Karpas-422 (cell line): ENCODE data around the gene CCDC66. TPM values are rescaled to one million over a fixed set of nuclear protein-coding genes. Genes with fewer than 3 reads are reported as not detected.
"Not testable (repeated sequence)": the region's sequence is repeated elsewhere in the genome, so short reads cannot be mapped to it uniquely, and the experiment has no call there.

Source experiments
- DNase-seq: peaks from one replicate; pipeline ENCODE4 v3.0.0-alpha.2; 2015
- H2AFZ ChIP-seq: fragments of 200-600 bp; sonication (generic); 2 replicates; pipeline ENCODE4 v1.6.1; 2014; ENCODE audit warnings: antibody characterized with exemption, low read length, mixed read lengths
- H3K27ac ChIP-seq: fragments of 200-600 bp; sonication (generic); 2 replicates; pipeline ENCODE4 v1.5.1; 2014; ENCODE audit warnings: mild to moderate bottlenecking, low read length, moderate library complexity
- H3K27me3 ChIP-seq: fragments of 200-600 bp; sonication (generic); 2 replicates; pipeline ENCODE4 v1.6.1; 2014; ENCODE audit warnings: low read length, mixed read lengths
- H3K36me3 ChIP-seq: fragments of 200-600 bp; sonication (generic); 2 replicates; pipeline ENCODE4 v1.6.1; 2014; ENCODE audit warnings: low read length, mixed read lengths; ENCODE audit not compliant: insufficient read depth
- H3K4me1 ChIP-seq: fragments of 200-600 bp; sonication (generic); 2 replicates; pipeline ENCODE4 v1.6.1; 2014; ENCODE audit warnings: mild to moderate bottlenecking, low read length, mixed read lengths
- H3K4me2 ChIP-seq: fragments of 200-600 bp; sonication (generic); 2 replicates; pipeline ENCODE4 v1.6.1; 2014; ENCODE audit warnings: low read length, low read depth, mild to moderate bottlenecking; ENCODE audit not compliant: poor library complexity, severe bottlenecking
- H3K4me3 ChIP-seq: fragments of 200-600 bp; sonication (generic); 2 replicates; pipeline ENCODE4 v1.5.1; 2014; ENCODE audit warnings: mild to moderate bottlenecking, antibody characterized with exemption, low read length, mixed read lengths
- H3K79me2 ChIP-seq: fragments of 200-600 bp; sonication (generic); 2 replicates; pipeline ENCODE4 v1.6.1; 2014; ENCODE audit warnings: mild to moderate bottlenecking, low read length, mixed read lengths
- H3K9ac ChIP-seq: fragments of 200-600 bp; sonication (generic); 2 replicates; pipeline ENCODE4 v1.6.0; 2014; ENCODE audit warnings: low read length
- H3K9me2 ChIP-seq: fragments of 200-600 bp; sonication (generic), shearing (Covaris generic); replicated peaks from 2 replicates; pipeline ENCODE4 v1.6.0; 2014; ENCODE audit warnings: mild to moderate bottlenecking, low read length, moderate library complexity; ENCODE audit not compliant: insufficient read depth
- H3K9me3 ChIP-seq: fragments of 300-700, 200-600 bp; sonication (generic); 2 replicates; pipeline ENCODE4 v1.6.1; 2014; ENCODE audit warnings: low read length, mixed read lengths
- H4K20me1 ChIP-seq: fragments of 200-600 bp; sonication (generic); 2 replicates; pipeline ENCODE4 v1.6.1; 2014; ENCODE audit warnings: mild to moderate bottlenecking, antibody characterized with exemption, low read length, low read depth; ENCODE audit not compliant: insufficient read depth
- total RNA-seq: library from RNA; depleted of rRNA; stranded (reverse); fragments of >200 nt; shearing (Covaris generic); gene quantifications from 2 replicates; pipeline ENCODE4 v1.2.3, GENCODE V29; 2014; ENCODE audit warnings: low replicate concordance

The CCDC66 gene
- total RNA-seq, 1 experiment from 2014 or later, result 103 TPM

DNA sequence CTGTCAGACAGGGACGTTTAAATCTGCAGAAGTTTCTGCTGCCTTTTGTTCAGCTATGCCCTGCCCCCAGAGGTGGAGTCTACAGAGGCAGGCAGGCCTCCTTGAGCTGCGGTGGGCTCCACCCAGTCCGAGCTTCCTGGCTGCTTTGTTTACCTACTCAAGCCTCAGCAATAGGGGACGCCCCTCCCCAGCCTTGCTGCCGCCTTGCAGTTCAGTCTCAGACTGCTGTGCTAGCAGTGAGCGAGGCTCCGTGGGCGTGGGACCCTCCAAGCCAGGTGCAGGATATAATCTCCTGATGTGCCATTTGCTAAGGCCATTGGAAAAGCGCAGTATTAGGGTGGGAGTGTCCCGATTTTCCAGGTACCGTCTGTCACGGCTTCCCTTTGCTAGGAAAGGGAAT is 25.0 kb downstream of the CCDC66 start:
- H3K27ac ChIP-seq, H3K4me3 ChIP-seq, DNase-seq, H3K4me1 ChIP-seq, H3K9me3 ChIP-seq, H3K36me3 ChIP-seq, H3K9me2 ChIP-seq, H3K9ac ChIP-seq, H3K4me2 ChIP-seq, H3K27me3 ChIP-seq, H2AFZ ChIP-seq, H4K20me1 ChIP-seq: not testable (repeated sequence)
- peaks cover 20% of the 10 kb centered on the region for H3K79me2 ChIP-seq

DNA sequence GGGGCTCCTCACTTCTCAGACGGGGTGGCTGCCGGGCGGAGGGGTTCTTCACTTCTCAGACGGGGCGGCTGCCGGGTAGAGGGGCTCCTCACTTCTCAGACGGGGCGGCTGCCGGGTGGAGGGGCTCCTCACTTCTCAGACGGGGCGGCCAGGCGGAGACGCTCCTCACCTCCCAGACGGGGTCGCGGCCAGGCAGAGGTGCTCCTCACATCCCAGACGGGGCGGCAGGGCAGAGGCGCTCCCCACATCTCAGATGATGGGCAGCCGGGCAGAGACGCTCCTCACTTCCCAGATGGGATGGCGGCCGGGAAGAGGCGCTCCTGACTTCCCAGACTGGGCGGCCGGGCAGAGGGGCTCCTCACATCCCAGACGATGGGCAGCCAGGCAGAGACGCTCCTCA is 27.3 kb downstream of the CCDC66 start:
- DNase-seq, H3K9ac ChIP-seq, H3K9me3 ChIP-seq, H4K20me1 ChIP-seq, H3K4me2 ChIP-seq, H3K79me2 ChIP-seq, H2AFZ ChIP-seq, H3K4me1 ChIP-seq, H3K27me3 ChIP-seq, H3K27ac ChIP-seq, H3K4me3 ChIP-seq, H3K9me2 ChIP-seq, H3K36me3 ChIP-seq: not testable (repeated sequence)

- no peak overlapping the region for H3K9ac ChIP-seq
- no peak overlapping the region for H2AFZ ChIP-seq
- H4K20me1 ChIP-seq, result no peaks in the 10 kb centered on the region
- no peaks in the 10 kb centered on the region for H3K9me3 ChIP-seq
- no peak overlapping the region for H3K27ac ChIP-seq
- DNase-seq, result no peak
- no peaks in the 10 kb centered on the region for H3K27me3 ChIP-seq
- H3K79me2 ChIP-seq, result peaks cover 18% of the 10 kb centered on the region
- H3K4me1 ChIP-seq, result no peaks in the 10 kb centered on the region
- no peak overlapping the region for H3K4me2 ChIP-seq
- H3K4me3 ChIP-seq, result no peak overlapping the region
- H3K9me2 ChIP-seq, result no peaks in the 10 kb centered on the region
- H3K36me3 ChIP-seq, result peaks cover 24% of the 10 kb centered on the region
These were observed 33.8 kb downstream of the CCDC66 start for GRCh38 chr3:56590814-56591213.

GRCh38 chr3:56591262-56591661 is 34.3 kb downstream of the CCDC66 start:
- H3K4me2 ChIP-seq, result no peak overlapping the region
- H3K4me1 ChIP-seq, result no peaks in the 10 kb centered on the region
- H3K27me3 ChIP-seq, result no peaks in the 10 kb centered on the region
- no peak for DNase-seq
- H4K20me1 ChIP-seq, result no peaks in the 10 kb centered on the region
- H3K9me3 ChIP-seq, result no peaks in the 10 kb centered on the region
- H2AFZ ChIP-seq, result no peak overlapping the region
- H3K36me3 ChIP-seq, result peaks cover 28% of the 10 kb centered on the region
- H3K79me2 ChIP-seq, result peaks cover 23% of the 10 kb centered on the region
- H3K9me2 ChIP-seq, result no peaks in the 10 kb centered on the region
- no peak overlapping the region for H3K9ac ChIP-seq
- no peak overlapping the region for H3K4me3 ChIP-seq
- no peak overlapping the region for H3K27ac ChIP-seq

DNA sequence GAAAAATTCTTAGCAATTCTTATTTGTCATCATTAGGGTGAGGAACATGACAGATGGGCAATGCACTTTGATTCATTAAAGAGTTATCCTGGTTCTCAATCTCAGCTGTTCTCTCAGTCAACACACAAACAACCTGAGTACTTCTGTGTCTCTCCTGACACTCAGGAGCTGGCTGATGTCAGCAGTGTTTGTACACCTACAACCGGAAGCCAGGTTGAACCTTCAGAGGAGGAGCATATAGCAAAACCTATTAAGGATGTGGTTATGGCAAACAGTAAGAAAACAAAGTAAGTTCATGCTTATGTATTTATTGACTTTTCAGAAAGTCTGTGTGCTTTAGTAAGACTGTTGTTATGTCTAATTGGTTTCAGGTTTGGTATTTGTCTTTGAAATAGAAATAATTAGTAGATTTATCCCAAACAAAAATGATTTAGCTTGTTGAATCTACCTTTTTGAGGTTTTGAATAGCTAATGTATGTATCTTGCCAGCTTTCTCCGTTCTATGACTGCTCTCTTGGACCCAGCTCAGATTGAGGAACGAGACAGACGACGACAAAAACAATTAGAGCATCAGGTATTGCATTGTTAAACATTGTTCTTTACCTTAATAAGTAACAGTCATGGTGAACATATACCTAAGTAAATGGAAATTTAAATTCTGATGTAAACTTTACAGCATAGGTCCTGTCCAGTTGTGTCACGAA is 36.6 kb downstream of the CCDC66 start:
- Histone ChIP-seq H3K4me2 (no peak overlapping the region), H3K36me3 (peaks cover 43% of the 10 kb centered on the region), H3K79me2 (peaks cover 45% of the 10 kb centered on the region), H3K4me3 (no peak overlapping the region), H3K9ac (no peak overlapping the region), H3K27me3 (no peaks in the 10 kb centered on the region), H3K9me3 (no peaks in the 10 kb centered on the region), H3K4me1 (no peaks in the 10 kb centered on the region), H4K20me1 (no peaks in the 10 kb centered on the region), H3K9me2 (no peaks in the 10 kb centered on the region), H2AFZ (no peak overlapping the region), H3K27ac (no peak overlapping the region)
- DNase-seq, result no peak

GRCh38 chr3:56595975-56596840 is 39.2 kb downstream of the CCDC66 start:
- Histone ChIP-seq H3K4me1 (peaks cover 1% of the 10 kb centered on the region), H3K36me3 (peaks cover 57% of the 10 kb centered on the region)
- DNase-seq, result no peak

GRCh38 chr3:56608479-56608878 is 51.5 kb downstream of the CCDC66 start:
- not testable (repeated sequence) for H3K9ac ChIP-seq, H3K27ac ChIP-seq
- peaks cover 23% of the 10 kb centered on the region for H3K36me3 ChIP-seq

More at GRCh38 chr3:56595975-56596840, 39.2 kb downstream of the CCDC66 start:
- H4K20me1 ChIP-seq, result no peaks in the 10 kb centered on the region
- no peaks in the 10 kb centered on the region for H3K27me3 ChIP-seq
- H3K27ac ChIP-seq, result no peak overlapping the region
- H3K9me2 ChIP-seq, result no peaks in the 10 kb centered on the region
- no peak overlapping the region for H3K4me3 ChIP-seq
- no peak overlapping the region for H3K4me2 ChIP-seq
- H3K79me2 ChIP-seq, result peaks cover 69% of the 10 kb centered on the region
- H2AFZ ChIP-seq, result no peak overlapping the region
- H3K9ac ChIP-seq, result no peak overlapping the region
- H3K9me3 ChIP-seq, result no peaks in the 10 kb centered on the region

GRCh38 chr3:56610669-56611335 is 53.8 kb downstream of the CCDC66 start:
- H3K79me2 ChIP-seq, result peaks cover 66% of the 10 kb centered on the region
- no peaks in the 10 kb centered on the region; the same call in 1 of the 2 replicates for H3K9me2 ChIP-seq
- no peak overlapping the region for H3K4me3 ChIP-seq
- H3K9ac ChIP-seq, result no peak overlapping the region
- H3K4me1 ChIP-seq, result no peaks in the 10 kb centered on the region
- H3K36me3 ChIP-seq, result peaks cover 37% of the 10 kb centered on the region
- DNase-seq, result no peak
- no peak overlapping the region for H3K4me2 ChIP-seq
- no peak overlapping the region for H3K27ac ChIP-seq
- H2AFZ ChIP-seq, result no peak overlapping the region
- no peaks in the 10 kb centered on the region for H3K27me3 ChIP-seq
- no peaks in the 10 kb centered on the region for H4K20me1 ChIP-seq
- no peaks in the 10 kb centered on the region for H3K9me3 ChIP-seq

More at GRCh38 chr3:56608479-56608878, 51.5 kb downstream of the CCDC66 start:
- not testable (repeated sequence) for H3K4me3 ChIP-seq, H3K9me2 ChIP-seq, H4K20me1 ChIP-seq, H3K4me2 ChIP-seq, DNase-seq, H2AFZ ChIP-seq, H3K4me1 ChIP-seq, H3K9me3 ChIP-seq, H3K27me3 ChIP-seq
- H3K79me2 ChIP-seq, result peaks cover 73% of the 10 kb centered on the region
